ENCODE measurements around the gene MEGF10.

DNA sequence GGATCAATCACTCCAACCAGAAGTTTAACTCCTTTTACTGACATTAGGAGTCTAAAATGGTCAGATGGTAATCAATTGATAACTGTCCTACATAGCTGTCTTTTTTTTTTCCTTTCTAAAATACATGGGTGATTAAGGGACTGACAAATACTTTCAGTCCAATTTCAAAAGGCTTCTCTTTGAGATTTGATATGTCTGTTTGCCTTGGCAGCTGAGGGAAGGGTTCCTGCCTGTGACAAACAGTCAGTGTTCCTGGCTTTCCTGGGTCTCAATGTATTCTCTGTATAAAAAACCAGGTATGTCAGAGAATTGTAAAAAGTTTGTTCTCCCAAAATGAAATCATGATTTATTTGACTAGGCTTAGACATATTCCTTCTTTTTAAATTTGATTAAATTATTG, 84.5 kb downstream of the MEGF10 start:
- TF ChIP-seq, protein P1, sequence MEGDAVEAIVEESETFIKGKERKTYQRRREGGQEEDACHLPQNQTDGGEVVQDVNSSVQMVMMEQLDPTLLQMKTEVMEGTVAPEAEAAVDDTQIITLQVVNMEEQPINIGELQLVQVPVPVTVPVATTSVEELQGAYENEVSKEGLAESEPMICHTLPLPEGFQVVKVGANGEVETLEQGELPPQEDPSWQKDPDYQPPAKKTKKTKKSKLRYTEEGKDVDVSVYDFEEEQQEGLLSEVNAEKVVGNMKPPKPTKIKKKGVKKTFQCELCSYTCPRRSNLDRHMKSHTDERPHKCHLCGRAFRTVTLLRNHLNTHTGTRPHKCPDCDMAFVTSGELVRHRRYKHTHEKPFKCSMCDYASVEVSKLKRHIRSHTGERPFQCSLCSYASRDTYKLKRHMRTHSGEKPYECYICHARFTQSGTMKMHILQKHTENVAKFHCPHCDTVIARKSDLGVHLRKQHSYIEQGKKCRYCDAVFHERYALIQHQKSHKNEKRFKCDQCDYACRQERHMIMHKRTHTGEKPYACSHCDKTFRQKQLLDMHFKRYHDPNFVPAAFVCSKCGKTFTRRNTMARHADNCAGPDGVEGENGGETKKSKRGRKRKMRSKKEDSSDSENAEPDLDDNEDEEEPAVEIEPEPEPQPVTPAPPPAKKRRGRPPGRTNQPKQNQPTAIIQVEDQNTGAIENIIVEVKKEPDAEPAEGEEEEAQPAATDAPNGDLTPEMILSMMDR (IDR thresholded peaks at IDR 0.05), result no peak
- no peak for TF ChIP-seq POLR2A (IDR thresholded peaks at IDR 0.05)
